HG02852 (cell line): ENCODE data around the gene SNX18.
"Not testable (repeated sequence)": the region's sequence is repeated elsewhere in the genome, so short reads cannot be mapped to it uniquely, and the experiment has no call there.

Source experiments
- ATAC-seq: cut with Tn5 transposase; IDR thresholded peaks from one replicate; pipeline ENCODE4 v1.9.1; 2021; ENCODE audit warnings: mild to moderate bottlenecking, moderate library complexity; ENCODE audit not compliant: unreplicated experiment

The SNX18 gene

GRCh38 chr5:54519509-54519876 is 1.9 kb downstream of the SNX18 start:
- ATAC-seq = no peak

GRCh38 chr5:54520438-54520846 is 2.9 kb downstream of the SNX18 start:
- ATAC-seq = no peak

GRCh38 chr5:54520940-54521339 is 3.4 kb downstream of the SNX18 start:
- ATAC-seq = no peak

- no peak for ATAC-seq
Measured at GRCh38 chr5:54521856-54522479, 4.4 kb downstream of the SNX18 start.

GRCh38 chr5:54523534-54523933 is 6.0 kb downstream of the SNX18 start:
- no peak for ATAC-seq

GRCh38 chr5:54524082-54524481 is 6.5 kb downstream of the SNX18 start:
- no peak for ATAC-seq

GRCh38 chr5:54524704-54525103 is 7.1 kb downstream of the SNX18 start:
- ATAC-seq = no peak

GRCh38 chr5:54525261-54525660 is 7.7 kb downstream of the SNX18 start:
- ATAC-seq = no peak

- ATAC-seq = no peak
Measured at GRCh38 chr5:54525692-54526091, 8.1 kb downstream of the SNX18 start.

- ATAC-seq = no peak
Measured at GRCh38 chr5:54526604-54527288, 9.2 kb downstream of the SNX18 start.

GRCh38 chr5:54528633-54529209 is 11.2 kb downstream of the SNX18 start:
- ATAC-seq = no peak

- no peak for ATAC-seq
Measured at GRCh38 chr5:54529565-54529964, 12.0 kb downstream of the SNX18 start.

- no peak for ATAC-seq
Measured at GRCh38 chr5:54531546-54531945, 14.0 kb downstream of the SNX18 start.

GRCh38 chr5:54533541-54534190 is 16.1 kb downstream of the SNX18 start:
- ATAC-seq = no peak

GRCh38 chr5:54534191-54535004 is 16.8 kb downstream of the SNX18 start:
- ATAC-seq = no peak

GRCh38 chr5:54535149-54535844 is 17.7 kb downstream of the SNX18 start:
- no peak for ATAC-seq

- ATAC-seq = not testable (repeated sequence)
Measured at GRCh38 chr5:54536375-54536774, 18.8 kb downstream of the SNX18 start.

- ATAC-seq = not testable (repeated sequence)
Measured at GRCh38 chr5:54536861-54537260, 19.3 kb downstream of the SNX18 start.

GRCh38 chr5:54537725-54538124 is 20.2 kb downstream of the SNX18 start:
- no peak for ATAC-seq

- no peak for ATAC-seq
Measured at GRCh38 chr5:54538156-54538555, 20.6 kb downstream of the SNX18 start.
